Gastrocnemius medialis (tissue), 4 donors: ENCODE data around the gene APOA1. TPM values are rescaled to one million over a fixed set of nuclear protein-coding genes. Genes with fewer than 3 reads are reported as not detected.

ENCODE experiments used
- ATAC-seq, 2 donors: fragments of 150-250 bp; one replicate each; pipeline ENCODE4 v1.9.1; 2016
- DNase-seq, 2 donors: peaks; one replicate each; pipeline ENCODE4 v3.0.0-alpha.2; 2019
- H3K27ac ChIP-seq, 4 donors: fragments of 200-600 bp; sonication (generic); 1 replicate in 1 of 4; 2 replicates in 3 of 4; pipeline ENCODE4 v1.5.1; 2016 to 2018; ENCODE audit warnings: mild to moderate bottlenecking in 2 of 4, moderate library complexity in 1 of 4
- H3K27me3 ChIP-seq, 3 donors: fragments of 200-600 bp; sonication (generic) in 2 of 3; 1 replicate in 1 of 3; 2 replicates in 2 of 3; pipeline versions ENCODE4 v1.5.1 to v1.6.0; 2016 to 2019; ENCODE audit warnings: mild to moderate bottlenecking in 1 of 3, moderate library complexity in 1 of 3
- H3K36me3 ChIP-seq, 2 donors: fragments of 200-600 bp; sonication (generic) in 1 of 2; one replicate each; pipeline ENCODE4 v1.5.1; 2017 to 2018
- H3K4me1 ChIP-seq, 2 donors: fragments of 200-600 bp; sonication (generic) in 1 of 2; one replicate each; pipeline ENCODE4 v1.5.1; 2016 to 2017; ENCODE audit warnings: mild to moderate bottlenecking in 2 of 2
- H3K4me3 ChIP-seq, 4 donors: fragments of 200-600 bp; sonication (generic) in 3 of 4; 1 replicate in 1 of 4; 2 replicates in 3 of 4; pipeline ENCODE4 v1.5.1; 2016 to 2019; ENCODE audit warnings: mild to moderate bottlenecking in 2 of 4
- H3K9me3 ChIP-seq, 3 donors: fragments of 200-600 bp; sonication (generic) in 2 of 3; 1 replicate in 1 of 3; 2 replicates in 2 of 3; pipeline ENCODE4 v1.5.1; 2016 to 2019
- CTCF ChIP-seq, 5 experiments: fragments of 450-650 bp in 3 of 5; fragments of 200-600 bp in 2 of 5; sonication (generic) in 2 of 5; IDR thresholded peaks in 4 of 5; conservative IDR thresholded peaks in 1 of 5; 1 replicate in 4 of 5; 2 replicates in 1 of 5; pipeline ENCODE4 v1.5.1; 2016 to 2019; ENCODE audit warnings: antibody characterized with exemption in 5 of 5, mild to moderate bottlenecking in 3 of 5, moderate library complexity in 3 of 5
- POLR2A ChIP-seq, 2 donors: fragments of 450-650 bp; IDR thresholded peaks; one replicate each; pipeline ENCODE4 v1.6.1; 2017; ENCODE audit warnings: antibody characterized with exemption in 2 of 2, mild to moderate bottlenecking in 2 of 2, moderate library complexity in 2 of 2
- in situ Hi-C, 4 donors: fragments of 200-750 bp; cut with MboI; loops; one replicate each; pipeline versions ENCODE4 v1.15.0 to v1.8.0; 2017; ENCODE audit warnings: low sequenced_read_pairs in 4 of 4
- intact Hi-C: fragments of 100-400 bp; cut with DNase I; formaldehyde crosslinking; loops from one replicate; pipeline ENCODE4 v1.15.1; 2023; ENCODE audit warnings: low total_unique reads
- total RNA-seq, 4 donors: library from RNA; depleted of rRNA; stranded (reverse); fragments of >200 nt; gene quantifications; one replicate each; pipeline versions ENCODE4 v1.1.0 to v1.2.3, GENCODE V29; 2016

The APOA1 gene
- total RNA-seq, 4 donors from 2014 or later, result 0.56 to 35.8 (median 18.2) TPM; not detected in 1

GRCh38 chr11:116859175-116859574 is 21.8 kb upstream of the APOA1 start:
- in situ Hi-C loops (no loop called here), intact Hi-C loops (no loop called here)
- DNase-seq (no peak), ATAC-seq (no peak)
- peaks cover 0 to 2% of the 10 kb centered on the region in 2 donors for H3K4me1 ChIP-seq
- H3K36me3 ChIP-seq, result peaks cover 0 to 52% of the 10 kb centered on the region in 2 donors
- TF ChIP-seq CTCF (IDR thresholded peaks at IDR 0.05 in 4 of 5, conservative IDR thresholded peaks at IDR 0.05 in 1 of 5), result no peak
- no peak for TF ChIP-seq POLR2A (IDR thresholded peaks at IDR 0.05)
- no peaks in the 10 kb centered on the region for H3K9me3 ChIP-seq
- no peak overlapping the region for H3K27ac ChIP-seq
- H3K27me3 ChIP-seq, result no peaks in the 10 kb centered on the region
- H3K4me3 ChIP-seq, result no peak overlapping the region

GRCh38 chr11:116857936-116858335 is 20.5 kb upstream of the APOA1 start:
- H3K36me3 ChIP-seq, result peaks cover 0 to 41% of the 10 kb centered on the region in 2 donors
- intact Hi-C loops (no loop called here), in situ Hi-C loops (no loop called here)
- DNase-seq, result no peak
- TF ChIP-seq CTCF (IDR thresholded peaks at IDR 0.05 in 4 of 5, conservative IDR thresholded peaks at IDR 0.05 in 1 of 5) (no peak), POLR2A (IDR thresholded peaks at IDR 0.05) (no peak)
- H3K9me3 ChIP-seq, result no peaks in the 10 kb centered on the region
- peaks cover 3 to 5% of the 10 kb centered on the region in 2 donors for H3K4me1 ChIP-seq
- no peak overlapping the region for H3K4me3 ChIP-seq
- H3K27me3 ChIP-seq, result no peaks in the 10 kb centered on the region
- no peak overlapping the region for H3K27ac ChIP-seq
- ATAC-seq, result no peak

- no peak for TF ChIP-seq POLR2A (IDR thresholded peaks at IDR 0.05)
- intact Hi-C loops (no loop called here), in situ Hi-C loops (no loop called here)
- no peak for ATAC-seq
- no peak for DNase-seq
- H3K27ac ChIP-seq, result no peak overlapping the region
- H3K36me3 ChIP-seq, result peaks cover 0 to 36% of the 10 kb centered on the region in 2 donors
- no peaks in the 10 kb centered on the region for H3K27me3 ChIP-seq
- H3K4me3 ChIP-seq, result no peak overlapping the region
- no peaks in the 10 kb centered on the region for H3K9me3 ChIP-seq
- H3K4me1 ChIP-seq, result peaks cover 9 to 11% of the 10 kb centered on the region in 2 donors
Observed at GRCh38 chr11:116857316-116857715, 19.9 kb upstream of the APOA1 start.

GRCh38 chr11:116856423-116856822 is 19.0 kb upstream of the APOA1 start:
- Histone ChIP-seq H3K27me3 (no peaks in the 10 kb centered on the region), H3K27ac (no peak overlapping the region), H3K36me3 (peaks cover 0 to 31% of the 10 kb centered on the region in 2 donors), H3K4me1 (peaks cover 13 to 14% of the 10 kb centered on the region in 2 donors), H3K9me3 (no peaks in the 10 kb centered on the region), H3K4me3 (no peak overlapping the region)
- intact Hi-C loops (no loop called here), in situ Hi-C loops (no loop called here)
- DNase-seq (no peak), ATAC-seq (no peak)
- no peak for TF ChIP-seq POLR2A (IDR thresholded peaks at IDR 0.05)
- TF ChIP-seq CTCF (IDR thresholded peaks at IDR 0.05 in 4 of 5, conservative IDR thresholded peaks at IDR 0.05 in 1 of 5), result no peak

- H3K27ac ChIP-seq, result no peak overlapping the region
- no peak for ATAC-seq
- intact Hi-C loops, result no loop called here
- DNase-seq, result no peak
- H3K4me1 ChIP-seq, result peaks cover 13 to 14% of the 10 kb centered on the region in 2 donors
- no peaks in the 10 kb centered on the region for H3K9me3 ChIP-seq
- in situ Hi-C loops, result no loop called here
- no peaks in the 10 kb centered on the region for H3K27me3 ChIP-seq
- TF ChIP-seq POLR2A (IDR thresholded peaks at IDR 0.05), result no peak
- TF ChIP-seq CTCF (IDR thresholded peaks at IDR 0.05 in 4 of 5, conservative IDR thresholded peaks at IDR 0.05 in 1 of 5), result no peak
- no peak overlapping the region for H3K4me3 ChIP-seq
- H3K36me3 ChIP-seq, result peaks cover 0 to 29% of the 10 kb centered on the region in 2 donors
Observed at GRCh38 chr11:116855413-116855812, 18.0 kb upstream of the APOA1 start.
